Measurements from ENCODE around the gene LCE1B. TPM values are rescaled to one million over a fixed set of nuclear protein-coding genes. Genes with fewer than 3 reads are reported as not detected.
A peak's percentile ranks its signal among the peaks of the same experiment; 100 is the strongest.

Gene LCE1B
- total RNA-seq: not detected

DNA sequence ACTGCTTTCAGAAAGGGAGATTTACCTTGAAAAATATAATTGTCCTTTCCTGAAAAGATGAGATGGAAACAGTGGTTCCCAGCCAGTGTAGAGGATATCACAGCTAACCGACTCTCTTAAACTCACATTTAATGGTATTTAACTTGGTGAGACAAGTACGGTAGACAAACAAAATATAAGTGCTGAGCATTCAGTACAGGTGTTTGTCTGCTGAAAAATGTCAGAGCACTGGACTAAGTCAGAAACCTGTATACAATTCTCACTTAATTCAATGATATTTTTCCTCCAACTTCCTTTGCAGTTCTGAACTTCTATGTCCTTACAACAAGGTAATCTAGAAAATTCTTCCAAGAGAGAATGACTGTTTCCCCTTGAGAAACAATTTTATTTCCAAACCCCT is at the start of gene LCE1B:
Gene LCE1B (plus strand): TSS at position 301 of the 400 bp plus-strand sequence. CDS start 476 bp downstream, outside the sequence.
- Mint-ChIP-seq H3K9me3 (no peaks in the 10 kb centered on the region), H3K36me3 (no peaks in the 10 kb centered on the region), H3K27ac (peak within 1 kb of the TSS in 1 of 2 donors; percentile 11)
- no peak for DNase-seq (ENCODE audit: low spot score in 2 of 2)
- ATAC-seq: no peak

DNA sequence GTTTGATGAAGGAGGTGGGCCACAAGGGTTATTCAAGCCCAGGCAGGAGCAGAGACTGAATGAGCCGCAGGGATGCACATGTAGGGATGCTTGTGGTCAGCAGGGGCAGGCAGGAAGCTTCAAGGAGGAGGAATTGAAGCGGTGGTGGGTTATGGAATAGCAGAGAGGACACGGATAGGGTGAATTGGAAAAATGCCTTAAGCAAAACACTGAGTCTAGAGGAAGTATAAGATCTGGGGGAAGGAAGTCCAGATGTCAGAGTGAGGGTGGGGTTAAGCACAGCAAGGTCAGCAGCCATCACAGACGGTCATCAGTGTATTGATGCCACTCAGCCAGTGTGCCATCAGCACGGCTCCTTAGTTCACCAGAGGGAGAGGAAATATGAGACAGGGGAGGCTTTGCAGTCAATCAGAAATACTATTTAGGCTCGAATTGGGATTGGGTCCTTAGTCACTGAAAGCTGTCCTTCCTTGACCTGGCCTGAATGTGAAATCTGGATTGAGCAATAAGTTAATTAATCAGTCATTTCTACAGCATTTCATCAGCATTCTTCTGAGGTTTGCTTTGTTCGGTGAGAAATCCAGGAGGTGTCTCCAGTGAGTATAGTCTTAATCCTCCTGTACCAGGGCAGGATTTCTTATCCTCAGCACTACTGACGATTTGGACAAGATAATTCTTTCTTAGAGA is 42.8 kb upstream of the LCE1B start:
- Mint-ChIP-seq H3K9me3 (no peaks in the 10 kb centered on the region), H3K27ac (no peak overlapping the region), H3K36me3 (no peaks in the 10 kb centered on the region)
- no peak for DNase-seq (ENCODE audit: low spot score in 2 of 2)
- no peak for ATAC-seq

DNA sequence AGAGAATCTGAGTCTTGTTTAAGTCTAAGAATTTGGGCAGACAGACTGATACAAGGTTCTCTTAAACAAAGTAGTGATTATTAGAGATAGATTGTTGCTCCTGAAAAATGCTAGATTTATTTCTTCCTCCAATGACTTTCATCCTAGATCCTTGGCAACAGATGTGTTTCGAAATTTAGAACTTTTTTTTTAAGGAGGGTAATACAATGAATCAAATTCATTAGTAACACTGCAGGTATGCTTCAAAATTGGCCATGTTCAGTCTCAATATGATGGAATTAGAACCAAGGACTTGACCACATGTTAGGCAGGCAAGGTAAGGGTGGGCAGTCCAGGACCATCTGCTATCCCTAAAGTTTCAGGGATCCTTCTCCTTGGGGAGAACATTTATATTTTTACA is 41.4 kb upstream of the LCE1B start:
- Mint-ChIP-seq H3K27ac (no peak overlapping the region), H3K36me3 (peaks cover 0 to 4% of the 10 kb centered on the region in 2 donors), H3K9me3 (no peaks in the 10 kb centered on the region)
- DNase-seq (ENCODE audit: low spot score in 2 of 2) (no peak), ATAC-seq (no peak)

DNA sequence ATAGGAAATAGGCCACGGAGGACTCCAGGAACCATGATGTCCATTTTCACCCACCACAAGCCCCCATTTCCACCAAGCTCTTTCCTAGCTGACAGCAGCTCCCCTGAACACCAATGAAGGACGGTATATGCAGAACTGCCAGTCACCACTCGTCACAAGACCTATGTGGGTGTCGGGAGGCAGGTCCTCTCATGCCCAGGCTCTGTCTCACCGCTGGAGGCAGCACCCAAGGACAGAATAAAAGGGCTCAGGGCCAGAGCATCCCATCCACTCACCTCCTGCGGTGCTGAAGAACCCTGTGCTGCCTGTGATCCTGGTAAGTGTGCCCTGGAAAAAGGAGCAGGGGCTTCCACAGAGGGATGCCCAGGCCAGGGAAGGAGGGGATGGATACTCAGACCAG is 36.9 kb upstream of the LCE1B start, which contains the start of gene LCE1F:
Gene LCE1F (plus strand): TSS at position 266 of the 400 bp plus-strand sequence. CDS start 1,232 bp downstream, outside the sequence.
- Mint-ChIP-seq H3K36me3 (peaks cover 0 to 4% of the 10 kb centered on the region in 2 donors), H3K9me3 (no peaks in the 10 kb centered on the region), H3K27ac (peak within 1 kb of the TSS in 1 of 2 donors; percentile 77)
- DNase-seq (ENCODE audit: low spot score in 2 of 2) (no peak), ATAC-seq (no peak)

GRCh38 chr1:152776361-152776760 is 35.4 kb upstream of the LCE1B start:
- no peak for ATAC-seq
- no peak for DNase-seq (ENCODE audit: low spot score in 2 of 2)
- Mint-ChIP-seq H3K27ac (no peak overlapping the region), H3K9me3 (no peaks in the 10 kb centered on the region), H3K36me3 (peaks cover 0 to 4% of the 10 kb centered on the region in 2 donors)

DNA sequence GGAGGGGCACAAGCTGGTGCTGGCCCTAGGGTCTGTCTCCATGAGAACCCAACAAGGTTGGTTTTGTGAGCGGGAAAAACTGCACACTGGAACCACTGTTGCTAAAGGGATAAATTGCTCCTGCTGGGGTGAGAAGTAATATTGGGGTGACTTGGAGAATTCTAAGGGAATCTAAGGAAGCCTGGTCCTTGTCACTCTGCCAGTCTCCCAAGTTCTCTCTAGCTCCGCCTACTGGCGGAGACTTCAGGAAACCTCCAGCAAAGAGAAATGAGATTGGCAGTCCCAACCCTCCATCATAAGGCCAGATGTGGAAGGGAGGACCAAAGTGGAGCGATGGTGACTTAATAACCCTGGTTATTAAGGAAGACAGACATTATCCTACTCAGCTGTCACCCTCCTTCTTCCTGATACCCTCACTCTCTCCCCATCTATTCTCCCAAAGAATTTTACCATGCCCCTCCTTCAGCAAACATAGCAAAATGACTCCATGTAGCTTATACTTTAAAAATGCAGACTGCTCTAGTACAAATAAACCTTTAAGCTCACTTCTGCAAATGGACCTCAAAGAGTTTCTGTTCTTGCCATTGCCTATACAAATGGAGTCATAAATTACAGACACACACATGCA is 34.1 kb upstream of the LCE1B start:
- no peaks in the 10 kb centered on the region for H3K9me3 Mint-ChIP-seq
- H3K36me3 Mint-ChIP-seq: peaks cover 0 to 4% of the 10 kb centered on the region in 2 donors
- H3K27ac Mint-ChIP-seq: no peak overlapping the region
- no peak for DNase-seq (ENCODE audit: low spot score in 2 of 2)
- no peak for ATAC-seq

- ATAC-seq (no peak), DNase-seq (ENCODE audit: low spot score in 2 of 2) (no peak)
- Mint-ChIP-seq H3K27ac (no peak overlapping the region), H3K9me3 (no peaks in the 10 kb centered on the region), H3K36me3 (no peaks in the 10 kb centered on the region)
Measured at GRCh38 chr1:152783095-152783494, 28.7 kb upstream of the LCE1B start.

GRCh38 chr1:152786077-152786476 is 25.7 kb upstream of the LCE1B start, which contains the start of gene LCE1E:
Gene LCE1E (plus strand): TSS chr1:152786257. CDS start chr1:152787300, 1,043 bp downstream.
- no peak for DNase-seq (ENCODE audit: low spot score in 2 of 2)
- ATAC-seq: no peak

DNA sequence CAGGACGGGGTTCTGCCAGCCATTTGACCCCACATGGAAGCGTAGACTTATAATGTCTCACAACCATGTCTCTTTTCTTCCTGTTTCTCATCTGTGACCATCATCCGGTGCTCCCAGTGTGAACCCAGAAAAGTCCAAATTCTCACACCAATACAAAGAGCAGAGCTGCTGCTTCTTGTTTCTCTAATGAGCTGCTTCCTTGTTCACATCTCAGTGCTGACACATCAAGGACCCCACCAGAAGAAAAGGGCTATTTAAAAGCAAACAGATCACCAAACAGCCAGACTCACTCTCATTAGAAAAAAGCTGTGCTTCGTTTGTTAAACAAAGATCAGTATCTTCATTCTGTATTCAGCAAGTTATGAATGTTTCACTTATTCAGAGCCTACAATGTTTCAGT is 16.1 kb upstream of the LCE1B start:
- DNase-seq (ENCODE audit: low spot score in 2 of 2) (no peak), ATAC-seq (no peak)
- Mint-ChIP-seq H3K9me3 (no peaks in the 10 kb centered on the region), H3K27ac (no peak overlapping the region), H3K36me3 (no peaks in the 10 kb centered on the region)

More at GRCh38 chr1:152786077-152786476, 25.7 kb upstream of the LCE1B start, which contains the start of gene LCE1E:
- Mint-ChIP-seq H3K27ac (no peak within 1 kb of the TSS), H3K36me3 (no peaks in the 10 kb centered on the region), H3K9me3 (no peaks in the 10 kb centered on the region)

- H3K27ac Mint-ChIP-seq: no peak within 1 kb of the TSS
Measured at GRCh38 chr1:152796421-152796820, 15.3 kb upstream of the LCE1B start, which contains the start of gene LCE1D. Gene LCE1D (plus strand): TSS chr1:152796721. CDS start chr1:152797795, 1,074 bp downstream.

DNA sequence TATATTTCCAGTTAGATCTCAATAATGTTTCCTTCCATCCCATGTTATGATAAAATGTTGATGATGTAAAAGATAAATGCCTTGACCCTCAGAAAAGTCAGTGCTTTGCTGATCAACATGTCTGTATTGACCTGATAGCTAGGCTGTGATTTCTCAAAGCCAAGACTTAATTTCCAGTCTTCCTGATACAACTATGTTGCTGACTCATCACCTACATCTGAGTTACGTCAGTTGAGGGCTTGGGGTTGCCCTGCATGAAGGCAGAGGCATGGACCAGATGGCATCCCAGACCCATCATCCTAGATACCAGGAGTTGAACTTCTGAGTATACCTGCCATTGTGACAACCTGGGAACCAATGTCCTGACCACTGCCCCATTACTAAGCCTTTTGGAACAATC is 10.4 kb upstream of the LCE1B start:
- ATAC-seq: no peak
- no peaks in the 10 kb centered on the region for H3K9me3 Mint-ChIP-seq
- DNase-seq (ENCODE audit: low spot score in 2 of 2): no peak
- H3K36me3 Mint-ChIP-seq: no peaks in the 10 kb centered on the region
- H3K27ac Mint-ChIP-seq: no peak overlapping the region

More at GRCh38 chr1:152796421-152796820, 15.3 kb upstream of the LCE1B start, which contains the start of gene LCE1D:
- ATAC-seq (no peak), DNase-seq (ENCODE audit: low spot score in 2 of 2) (no peak)
- no peaks in the 10 kb centered on the region for H3K36me3 Mint-ChIP-seq
- no peaks in the 10 kb centered on the region for H3K9me3 Mint-ChIP-seq

DNA sequence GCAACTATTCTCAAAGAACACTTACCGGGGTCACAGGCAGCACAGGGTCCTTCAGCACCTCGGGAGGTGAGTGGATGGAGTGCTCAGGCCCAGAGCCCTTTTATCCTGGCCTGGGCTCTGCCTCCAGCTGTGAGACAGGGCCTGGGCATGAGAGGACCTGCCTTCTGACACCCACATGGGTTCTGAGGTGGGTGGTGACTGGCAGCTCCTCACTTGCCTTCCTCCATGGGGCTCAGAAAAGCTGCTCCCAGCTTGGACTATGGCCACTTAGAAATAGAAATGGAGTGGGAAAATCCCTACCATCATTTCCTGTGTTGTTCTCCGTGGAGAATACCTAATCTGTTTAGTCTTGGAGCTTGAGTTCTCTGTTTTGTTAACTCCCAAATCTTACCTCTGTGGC is 5.2 kb upstream of the LCE1B start, which contains the start of gene LCE1C:
Gene LCE1C (minus strand): TSS at position 76 of the 400 bp plus-strand sequence. CDS start 1,173 bp downstream, outside the sequence.
- no peaks in the 10 kb centered on the region for H3K36me3 Mint-ChIP-seq
- ATAC-seq (no peak), DNase-seq (ENCODE audit: low spot score in 2 of 2) (no peak)
- no peaks in the 10 kb centered on the region for H3K9me3 Mint-ChIP-seq
- H3K27ac Mint-ChIP-seq: no peak within 1 kb of the TSS

GRCh38 chr1:152811050-152811449 is 721 bp upstream of the LCE1B start:
- DNase-seq (ENCODE audit: low spot score in 2 of 2): no peak
- Mint-ChIP-seq H3K9me3 (no peaks in the 10 kb centered on the region), H3K27ac (no peak overlapping the region), H3K36me3 (no peaks in the 10 kb centered on the region)
- ATAC-seq: no peak

DNA sequence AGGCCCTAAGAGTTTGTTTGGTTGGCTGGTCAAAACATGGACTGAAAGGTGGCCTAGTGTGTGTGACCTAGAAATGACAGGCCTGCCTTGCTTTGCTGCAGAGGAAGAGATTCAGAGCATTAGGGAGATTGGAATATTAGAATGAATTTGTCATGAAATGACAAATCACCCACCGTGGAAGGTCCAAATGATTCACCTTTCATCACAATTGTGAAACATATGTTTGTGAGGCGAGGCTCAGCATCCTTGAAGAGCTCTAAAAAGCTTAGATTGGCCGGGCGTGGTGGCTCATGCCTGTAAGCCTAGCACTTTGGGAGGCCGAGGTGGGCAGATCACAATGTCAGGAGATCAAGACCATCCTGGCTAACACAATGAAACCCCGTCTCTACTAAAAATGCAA is 5.5 kb downstream of the LCE1B start:
- no peaks in the 10 kb centered on the region for H3K36me3 Mint-ChIP-seq
- DNase-seq (ENCODE audit: low spot score in 2 of 2) (no peak), ATAC-seq (no peak)
- H3K9me3 Mint-ChIP-seq: no peaks in the 10 kb centered on the region
- no peak overlapping the region for H3K27ac Mint-ChIP-seq

GRCh38 chr1:152823294-152823693 is 11.5 kb downstream of the LCE1B start:
- ATAC-seq (no peak), DNase-seq (ENCODE audit: low spot score in 2 of 2) (no peak)
- H3K36me3 Mint-ChIP-seq: no peaks in the 10 kb centered on the region
- H3K27ac Mint-ChIP-seq: no peak overlapping the region
- no peaks in the 10 kb centered on the region for H3K9me3 Mint-ChIP-seq

GRCh38 chr1:152824964-152825363 is 13.2 kb downstream of the LCE1B start:
- Mint-ChIP-seq H3K36me3 (no peaks in the 10 kb centered on the region), H3K9me3 (no peaks in the 10 kb centered on the region), H3K27ac (no peak overlapping the region)
- DNase-seq (ENCODE audit: low spot score in 2 of 2) (no peak), ATAC-seq (no peak)

GRCh38 chr1:152827173-152827572 is 15.4 kb downstream of the LCE1B start, which contains the start of gene LCE1A:
Gene LCE1A (plus strand): TSS chr1:152827473. CDS start chr1:152827473, 0 bp downstream.
- DNase-seq (ENCODE audit: low spot score in 2 of 2) (no peak), ATAC-seq (no peak)
- no peak within 1 kb of the TSS for H3K27ac Mint-ChIP-seq
- no peaks in the 10 kb centered on the region for H3K9me3 Mint-ChIP-seq
- H3K36me3 Mint-ChIP-seq: no peaks in the 10 kb centered on the region

Data from activated naive CD4-positive, alpha-beta T cell treated with anti-CD3 and anti-CD28 coated beads, Interleukin-2, amount 50 U/mL, for 72 hours (primary cell).